HepG2 (cell line): ENCODE measurements around the gene TPST2. TPM values are rescaled to one million over a fixed set of nuclear protein-coding genes. Genes with fewer than 3 reads are reported as not detected.

ENCODE experiments used
- DMTF1 ChIP-seq: sonication (generic); formaldehyde crosslinking; IDR thresholded peaks from 2 replicates; pipeline ENCODE4 v1.4.0; 2020; ENCODE audit warnings: mild to moderate bottlenecking, missing genetic modification reagents
- ETV6 ChIP-seq: sonication (generic); formaldehyde crosslinking; conservative IDR thresholded peaks from 2 replicates; pipeline ENCODE4 v1.4.0; 2020; ENCODE audit warnings: missing genetic modification reagents
- FOXC1 ChIP-seq: sonication (generic); formaldehyde crosslinking; IDR thresholded peaks from 2 replicates; pipeline ENCODE4 v1.8.0; 2022; ENCODE audit warnings: mild to moderate bottlenecking, missing genetic modification reagents, borderline replicate concordance
- GMEB2 ChIP-seq: IDR thresholded peaks from 2 replicates; pipeline ENCODE4 v1.6.1; 2016; ENCODE audit warnings: missing biosample characterization, missing genetic modification reagents, low read depth
- MIXL1 ChIP-seq: IDR thresholded peaks from 2 replicates; pipeline ENCODE4 v1.6.1; 2016
- PHF8 ChIP-seq: sonication (generic); formaldehyde crosslinking; IDR thresholded peaks from 2 replicates; pipeline ENCODE4 v1.5.0; 2020; ENCODE audit warnings: missing genetic modification reagents
- ZNF24 ChIP-seq: fragments of 450-650 bp; IDR thresholded peaks from 2 replicates; pipeline ENCODE4 v1.6.1; 2017; ENCODE audit warnings: antibody characterized with exemption, mild to moderate bottlenecking
- ZNF337 ChIP-seq: sonication (generic); formaldehyde crosslinking; IDR thresholded peaks from 2 replicates; pipeline ENCODE4 v1.5.1; 2020; ENCODE audit warnings: missing genetic modification reagents, low read depth, mild to moderate bottlenecking, borderline replicate concordance
- ZNF350 ChIP-seq: sonication (generic); formaldehyde crosslinking; IDR thresholded peaks from 2 replicates; pipeline ENCODE4 v1.4.0; 2020; ENCODE audit warnings: mild to moderate bottlenecking, low read depth, missing genetic modification reagents, borderline replicate concordance
- ZNF431 ChIP-seq: sonication (generic); formaldehyde crosslinking; IDR thresholded peaks from 2 replicates; pipeline ENCODE4 v1.9.0; 2022; ENCODE audit warnings: missing genetic modification reagents, low read depth, mild to moderate bottlenecking, borderline replicate concordance
- ZNF550 ChIP-seq: sonication (generic); formaldehyde crosslinking; IDR thresholded peaks from 2 replicates; pipeline ENCODE4 v1.4.0; 2020; ENCODE audit warnings: mild to moderate bottlenecking, missing genetic modification reagents, borderline replicate concordance
- ZNF609 ChIP-seq: sonication (generic); formaldehyde crosslinking; IDR thresholded peaks from 2 replicates; pipeline ENCODE4 v1.4.0; 2020; ENCODE audit warnings: mild to moderate bottlenecking, missing genetic modification reagents, borderline replicate concordance
- ZSCAN21 ChIP-seq: sonication (generic); formaldehyde crosslinking; IDR thresholded peaks from 2 replicates; pipeline ENCODE4 v1.8.0; 2022; ENCODE audit warnings: mild to moderate bottlenecking, missing genetic modification reagents, moderate library complexity, borderline replicate concordance
- polyA plus RNA-seq, 8 experiments: library from polyadenylated mRNA; depleted of rRNA in 3 of 8; stranded (reverse) in 7 of 8; unstranded in 1 of 8; fragments of >200 nt; fragmentation: Illumina TruSeq in 4 of 8; extraction: Trizol in 4 of 8; gene quantifications; 2 replicates each; pipeline versions ENCODE4 v1.2.1 to v1.2.3, GENCODE V29; 2011 to 2016; ENCODE audit warnings: low read depth in 4 of 8, missing spikeins in 1 of 8, mixed read lengths in 1 of 8; ENCODE audit not compliant: insufficient read depth in 1 of 8
- total RNA-seq, 5 experiments: library from RNA; depleted of rRNA; stranded (reverse); fragments of >200 nt; fragmentation: Illumina TruSeq; extraction: Trizol; gene quantifications; 2 replicates each; pipeline ENCODE4 v1.2.3, GENCODE V29; 2016; ENCODE audit warnings: low read depth in 1 of 5
- TF ChIP-seq, protein P1 (sequence below): sonication (generic); formaldehyde crosslinking; IDR thresholded peaks from 2 replicates; pipeline ENCODE4 v1.8.1; 2023; ENCODE audit warnings: mild to moderate bottlenecking, missing genetic modification reagents, borderline replicate concordance
- TF ChIP-seq, protein P2 (sequence below): sonication (generic); formaldehyde crosslinking; IDR thresholded peaks from 2 replicates; pipeline ENCODE4 v1.4.0; 2020; ENCODE audit warnings: low read depth, missing genetic modification reagents

The TPST2 gene
- total and polyA plus RNA-seq, 2 of the 13 experiments (the other 11 are each of a cell fraction or from before 2014, with no cell fraction given): 15.2 to 23.8 TPM

- no peak for TF ChIP-seq FOXC1 (CRISPR knock-in tag)
- TF ChIP-seq DMTF1: no peak
- no peak for TF ChIP-seq ZNF550 (CRISPR knock-in tag)
- TF ChIP-seq ZNF431: no peak
- TF ChIP-seq GMEB2 (CRISPR knock-in tag): no peak
- TF ChIP-seq ZNF24: no peak
- TF ChIP-seq ETV6: no peak
- no peak for TF ChIP-seq PHF8 (CRISPR knock-in tag)
- TF ChIP-seq ZNF337 (CRISPR knock-in tag): no peak
- no peak for TF ChIP-seq ZNF350 (CRISPR knock-in tag)
- no peak for TF ChIP-seq ZNF609 (CRISPR knock-in tag)
- TF ChIP-seq ZSCAN21: no peak
- no peak for TF ChIP-seq MIXL1
- TF ChIP-seq, protein P1, sequence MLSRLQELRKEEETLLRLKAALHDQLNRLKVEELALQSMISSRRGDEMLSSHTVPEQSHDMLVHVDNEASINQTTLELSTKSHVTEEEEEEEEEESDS: no peak
- TF ChIP-seq, protein P2, sequence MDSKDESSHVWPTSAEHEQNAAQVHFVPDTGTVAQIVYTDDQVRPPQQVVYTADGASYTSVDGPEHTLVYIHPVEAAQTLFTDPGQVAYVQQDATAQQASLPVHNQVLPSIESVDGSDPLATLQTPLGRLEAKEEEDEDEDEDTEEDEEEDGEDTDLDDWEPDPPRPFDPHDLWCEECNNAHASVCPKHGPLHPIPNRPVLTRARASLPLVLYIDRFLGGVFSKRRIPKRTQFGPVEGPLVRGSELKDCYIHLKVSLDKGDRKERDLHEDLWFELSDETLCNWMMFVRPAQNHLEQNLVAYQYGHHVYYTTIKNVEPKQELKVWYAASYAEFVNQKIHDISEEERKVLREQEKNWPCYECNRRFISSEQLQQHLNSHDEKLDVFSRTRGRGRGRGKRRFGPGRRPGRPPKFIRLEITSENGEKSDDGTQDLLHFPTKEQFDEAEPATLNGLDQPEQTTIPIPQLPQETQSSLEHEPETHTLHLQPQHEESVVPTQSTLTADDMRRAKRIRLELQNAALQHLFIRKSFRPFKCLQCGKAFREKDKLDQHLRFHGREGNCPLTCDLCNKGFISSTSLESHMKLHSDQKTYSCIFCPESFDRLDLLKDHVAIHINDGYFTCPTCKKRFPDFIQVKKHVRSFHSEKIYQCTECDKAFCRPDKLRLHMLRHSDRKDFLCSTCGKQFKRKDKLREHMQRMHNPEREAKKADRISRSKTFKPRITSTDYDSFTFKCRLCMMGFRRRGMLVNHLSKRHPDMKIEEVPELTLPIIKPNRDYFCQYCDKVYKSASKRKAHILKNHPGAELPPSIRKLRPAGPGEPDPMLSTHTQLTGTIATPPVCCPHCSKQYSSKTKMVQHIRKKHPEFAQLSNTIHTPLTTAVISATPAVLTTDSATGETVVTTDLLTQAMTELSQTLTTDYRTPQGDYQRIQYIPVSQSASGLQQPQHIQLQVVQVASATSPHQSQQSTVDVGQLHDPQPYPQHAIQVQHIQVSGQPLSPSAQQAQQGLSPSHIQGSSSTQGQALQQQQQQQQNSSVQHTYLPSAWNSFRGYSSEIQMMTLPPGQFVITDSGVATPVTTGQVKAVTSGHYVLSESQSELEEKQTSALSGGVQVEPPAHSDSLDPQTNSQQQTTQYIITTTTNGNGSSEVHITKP (CRISPR knock-in tag): no peak
Observed at GRCh38 chr22:26588729-26589366, 1.1 kb downstream of the TPST2 start (continued).
